Measurements from ENCODE around the gene PRKCA. TPM values are rescaled to one million over a fixed set of nuclear protein-coding genes. Genes with fewer than 3 reads are reported as not detected.

Gene PRKCA
- total RNA-seq, 3 donors from 2014 or later (not counting 1 experiment from before 2014, with no cell fraction given): 19.6 to 29.0 (median 20.4) TPM

DNA sequence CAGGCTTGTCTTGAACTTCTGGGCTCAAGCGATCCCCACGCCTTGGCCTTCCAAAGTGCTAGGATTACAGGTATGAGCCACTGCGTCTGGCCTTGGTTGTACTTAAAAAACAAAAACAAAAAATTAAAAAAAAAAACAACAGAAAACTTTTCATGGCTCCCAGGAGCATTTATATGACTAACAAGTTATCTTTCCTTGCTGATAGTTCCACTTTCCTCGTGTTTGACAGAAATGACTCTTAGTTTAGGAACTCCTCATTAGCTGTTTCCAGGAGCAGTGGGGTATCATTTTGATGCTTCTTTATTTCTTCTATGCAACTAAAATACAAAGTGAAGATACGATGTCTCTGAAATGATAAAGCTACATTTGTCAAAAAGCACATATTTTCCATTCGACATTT, 165.4 kb downstream of the PRKCA start:
- H3K9me3 Mint-ChIP-seq: no peaks in the 10 kb centered on the region
- H3K27me3 Mint-ChIP-seq (ENCODE audit: low read depth in 2 of 2): no peaks in the 10 kb centered on the region
- Histone ChIP-seq H3K4me3 (ENCODE audit: low read length) (no peak overlapping the region), H3K4me1 (ENCODE audit: control insufficient read depth, insufficient read depth, low read length) (peaks cover 16% of the 10 kb centered on the region), H3K36me3 (ENCODE audit: control insufficient read depth, insufficient read depth, low read length) (no peaks in the 10 kb centered on the region), H3K9me3 (ENCODE audit: control insufficient read depth, insufficient read depth, low read length) (no peaks in the 10 kb centered on the region), H3K27me3 (ENCODE audit: control insufficient read depth, insufficient read depth, low read length) (no peaks in the 10 kb centered on the region), H3K27ac (ENCODE audit: low read length) (no peak overlapping the region)
- 90% methylated on average over 4 of the region's 6 CpGs for WGBS (ENCODE audit: insufficient coverage)
- no peak overlapping the region for H3K27ac Mint-ChIP-seq
- no peak overlapping the region for H3K4me3 Mint-ChIP-seq
- no peaks in the 10 kb centered on the region for H3K36me3 Mint-ChIP-seq
- DNase-seq (no peak), ATAC-seq (no peak)
- TF ChIP-seq, protein P1, sequence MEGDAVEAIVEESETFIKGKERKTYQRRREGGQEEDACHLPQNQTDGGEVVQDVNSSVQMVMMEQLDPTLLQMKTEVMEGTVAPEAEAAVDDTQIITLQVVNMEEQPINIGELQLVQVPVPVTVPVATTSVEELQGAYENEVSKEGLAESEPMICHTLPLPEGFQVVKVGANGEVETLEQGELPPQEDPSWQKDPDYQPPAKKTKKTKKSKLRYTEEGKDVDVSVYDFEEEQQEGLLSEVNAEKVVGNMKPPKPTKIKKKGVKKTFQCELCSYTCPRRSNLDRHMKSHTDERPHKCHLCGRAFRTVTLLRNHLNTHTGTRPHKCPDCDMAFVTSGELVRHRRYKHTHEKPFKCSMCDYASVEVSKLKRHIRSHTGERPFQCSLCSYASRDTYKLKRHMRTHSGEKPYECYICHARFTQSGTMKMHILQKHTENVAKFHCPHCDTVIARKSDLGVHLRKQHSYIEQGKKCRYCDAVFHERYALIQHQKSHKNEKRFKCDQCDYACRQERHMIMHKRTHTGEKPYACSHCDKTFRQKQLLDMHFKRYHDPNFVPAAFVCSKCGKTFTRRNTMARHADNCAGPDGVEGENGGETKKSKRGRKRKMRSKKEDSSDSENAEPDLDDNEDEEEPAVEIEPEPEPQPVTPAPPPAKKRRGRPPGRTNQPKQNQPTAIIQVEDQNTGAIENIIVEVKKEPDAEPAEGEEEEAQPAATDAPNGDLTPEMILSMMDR (IDR thresholded peaks at IDR 0.05): no peak
- intact Hi-C loops (cut with micrococcal nuclease): no loop called here
- H3K4me1 Mint-ChIP-seq: peaks cover 22 to 32% of the 10 kb centered on the region in 2 donors

GRCh38 chr17:66468241-66469087, 166.1 kb downstream of the PRKCA start:
- TF ChIP-seq, protein P1 (IDR thresholded peaks at IDR 0.05): no peak

GRCh38 chr17:66469088-66469442, 166.7 kb downstream of the PRKCA start:
- no peaks in the 10 kb centered on the region for H3K27me3 Mint-ChIP-seq (ENCODE audit: low read depth in 2 of 2)
- H3K4me1 ChIP-seq (ENCODE audit: control insufficient read depth, insufficient read depth, low read length): peaks cover 16% of the 10 kb centered on the region
- no peak for DNase-seq
- no peaks in the 10 kb centered on the region for H3K9me3 ChIP-seq (ENCODE audit: control insufficient read depth, insufficient read depth, low read length)
- no peaks in the 10 kb centered on the region for H3K27me3 ChIP-seq (ENCODE audit: control insufficient read depth, insufficient read depth, low read length)
- H3K9me3 Mint-ChIP-seq: no peaks in the 10 kb centered on the region
- peak overlapping the region; percentile 35 for H3K4me3 Mint-ChIP-seq
- peaks cover 22 to 36% of the 10 kb centered on the region in 2 donors for H3K4me1 Mint-ChIP-seq
- H3K36me3 ChIP-seq (ENCODE audit: control insufficient read depth, insufficient read depth, low read length): no peaks in the 10 kb centered on the region
- ATAC-seq: no peak
- WGBS (ENCODE audit: insufficient coverage): 31% methylated on average over 3 of the region's 3 CpGs
- H3K4me3 ChIP-seq (ENCODE audit: low read length): no peak overlapping the region
- peak overlapping the region; percentile 45 to 82 for H3K27ac Mint-ChIP-seq
- TF ChIP-seq, protein P1 (IDR thresholded peaks at IDR 0.05): no peak
- intact Hi-C loops (cut with micrococcal nuclease): no loop called here
- no peak overlapping the region for H3K27ac ChIP-seq (ENCODE audit: low read length)
- H3K36me3 Mint-ChIP-seq: no peaks in the 10 kb centered on the region

More at GRCh38 chr17:66468241-66469087, 166.1 kb downstream of the PRKCA start:
- DNase-seq: no peak
- ATAC-seq: no peak
- H3K4me1 Mint-ChIP-seq: peaks cover 22 to 36% of the 10 kb centered on the region in 2 donors
- no peak overlapping the region for H3K4me3 ChIP-seq (ENCODE audit: low read length)
- no peaks in the 10 kb centered on the region for H3K27me3 ChIP-seq (ENCODE audit: control insufficient read depth, insufficient read depth, low read length)
- H3K27ac ChIP-seq (ENCODE audit: low read length): no peak overlapping the region
- intact Hi-C loops (cut with micrococcal nuclease): no loop called here
- peak overlapping the region; percentile 45 to 82 for H3K27ac Mint-ChIP-seq
- peaks cover 16% of the 10 kb centered on the region for H3K4me1 ChIP-seq (ENCODE audit: control insufficient read depth, insufficient read depth, low read length)
- no peak overlapping the region for H3K4me3 Mint-ChIP-seq
- no peaks in the 10 kb centered on the region for H3K36me3 ChIP-seq (ENCODE audit: control insufficient read depth, insufficient read depth, low read length)
- H3K9me3 ChIP-seq (ENCODE audit: control insufficient read depth, insufficient read depth, low read length): no peaks in the 10 kb centered on the region
- 29% methylated on average over 4 of the region's 5 CpGs for WGBS (ENCODE audit: insufficient coverage)
- no peaks in the 10 kb centered on the region for H3K36me3 Mint-ChIP-seq
- no peaks in the 10 kb centered on the region for H3K9me3 Mint-ChIP-seq
- no peaks in the 10 kb centered on the region for H3K27me3 Mint-ChIP-seq (ENCODE audit: low read depth in 2 of 2)
